GM18867 (cell line): ENCODE measurements around the gene WDR70.
"Not testable (repeated sequence)": the region's sequence is repeated elsewhere in the genome, so short reads cannot be mapped to it uniquely, and the experiment has no call there.

Experiments used
- ATAC-seq: cut with Tn5 transposase; IDR thresholded peaks from one replicate; pipeline ENCODE4 v1.9.1; 2021; ENCODE audit warnings: mild to moderate bottlenecking, moderate library complexity; ENCODE audit not compliant: unreplicated experiment

Gene WDR70

GRCh38 chr5:37453252-37453651, 74.1 kb downstream of the WDR70 start:
- ATAC-seq, result not testable (repeated sequence)

GRCh38 chr5:37454402-37455055, 75.4 kb downstream of the WDR70 start:
- ATAC-seq, result not testable (repeated sequence)

GRCh38 chr5:37463191-37464051, 84.3 kb downstream of the WDR70 start:
- not testable (repeated sequence) for ATAC-seq

- not testable (repeated sequence) for ATAC-seq
These were observed 85.5 kb downstream of the WDR70 start for GRCh38 chr5:37464581-37464980.

- ATAC-seq, result not testable (repeated sequence)
These were observed 90.3 kb downstream of the WDR70 start for GRCh38 chr5:37469383-37469782.

GRCh38 chr5:37471666-37472197, 92.6 kb downstream of the WDR70 start:
- no peak for ATAC-seq

GRCh38 chr5:37477426-37477825, 98.3 kb downstream of the WDR70 start:
- ATAC-seq, result no peak

GRCh38 chr5:37478121-37478894, 99.2 kb downstream of the WDR70 start:
- ATAC-seq, result no peak

GRCh38 chr5:37481395-37481794, 102.3 kb downstream of the WDR70 start:
- ATAC-seq, result not testable (repeated sequence)

- no peak for ATAC-seq
These were observed 111.1 kb downstream of the WDR70 start for GRCh38 chr5:37490120-37490810.

- no peak for ATAC-seq
These were observed 111.8 kb downstream of the WDR70 start for GRCh38 chr5:37490931-37491330.

GRCh38 chr5:37492778-37493555, 113.8 kb downstream of the WDR70 start:
- no peak for ATAC-seq

GRCh38 chr5:37494756-37495155, 115.6 kb downstream of the WDR70 start:
- no peak for ATAC-seq

- no peak for ATAC-seq
These were observed 116.1 kb downstream of the WDR70 start for GRCh38 chr5:37495210-37495609.

- no peak for ATAC-seq
These were observed 116.7 kb downstream of the WDR70 start for GRCh38 chr5:37495668-37496347.

- no peak for ATAC-seq
These were observed 117.9 kb downstream of the WDR70 start for GRCh38 chr5:37496902-37497445.

GRCh38 chr5:37501152-37501551, 122.0 kb downstream of the WDR70 start:
- ATAC-seq, result no peak

GRCh38 chr5:37506241-37506640, 127.1 kb downstream of the WDR70 start:
- no peak for ATAC-seq

GRCh38 chr5:37506722-37507121, 127.6 kb downstream of the WDR70 start:
- no peak for ATAC-seq
